ENCODE data around the gene CRACDL. TPM values are rescaled to one million over a fixed set of nuclear protein-coding genes. Genes with fewer than 3 reads are reported as not detected.

Gene CRACDL
- total and polyA plus RNA-seq, 2 of the 13 experiments (the other 11 are each of a cell fraction or from before 2014, with no cell fraction given), result 0.15 to 0.26 TPM

DNA sequence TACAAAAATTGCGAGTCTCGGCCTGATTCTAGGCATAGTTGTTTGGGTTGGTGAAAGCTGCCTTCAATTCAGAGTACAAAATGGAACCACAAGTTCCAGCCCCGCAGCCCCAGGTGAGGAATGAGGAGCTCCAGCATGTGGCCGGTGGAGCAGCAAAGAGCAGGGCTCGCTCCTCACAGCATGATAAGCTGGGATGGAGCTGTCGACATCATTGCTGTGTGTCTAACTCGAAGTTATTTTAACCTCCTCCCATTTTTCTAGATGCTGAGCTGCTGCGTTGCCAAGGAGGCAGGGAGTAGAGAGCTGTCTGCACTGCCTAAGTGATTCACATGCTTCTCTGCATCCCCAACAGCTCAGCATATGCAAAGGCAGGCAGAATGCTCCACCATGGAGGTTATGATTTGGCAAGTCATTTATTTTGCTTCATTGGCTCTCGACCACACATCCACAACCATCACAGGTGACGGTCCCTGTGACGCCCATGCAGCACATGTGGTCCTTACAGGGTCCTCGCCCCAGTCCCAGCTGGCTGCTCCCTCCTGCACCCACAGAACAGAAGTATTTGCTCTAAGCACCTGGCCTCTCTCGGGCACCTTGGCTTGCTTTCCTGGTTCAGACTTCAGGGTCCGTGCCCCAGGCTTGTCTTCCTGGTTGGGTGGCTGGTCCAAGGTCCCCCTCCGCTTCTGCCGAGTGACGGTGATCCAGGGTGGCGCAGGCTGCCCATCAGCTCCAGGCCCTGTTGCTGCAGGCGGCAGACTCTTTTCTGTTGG, 139.1 kb downstream of the CRACDL start:
- in situ Hi-C loops (cut with HindIII; ENCODE audit: extremely low pct_ligation_motif_present, low pct_unique_long_range_greater_than_20kb) (no loop called here), intact Hi-C loops (cut with micrococcal nuclease; ENCODE audit: unreplicated experiment) (loop anchor here (1.0 to 2.0 kb wide), 3 partner anchors 40 to 95 kb away; no protein-coding TSS in a partner anchor)
- Histone ChIP-seq H3K36me3 (replicated peaks in 1 of 2; ENCODE audit: control insufficient read depth in 1 of 2, insufficient read depth in 2 of 2, low read length in 2 of 2) (no peaks in the 10 kb centered on the region), H3K9ac (ENCODE audit: insufficient read depth, low read depth, low read length) (peak overlapping the region; percentile 66), H2AFZ (ENCODE audit: low read length) (no peak overlapping the region), H3K4me1 (ENCODE audit: insufficient read depth, low read length) (peaks cover 88% of the 10 kb centered on the region), H3K27ac (ENCODE audit: extremely low read length, insufficient read depth, low read length) (peak overlapping the region; percentile 94), H3K4me2 (ENCODE audit: low read depth, low read length) (0 out of 2 replicates have a peak overlapping the region, but pooled peaks have one; percentile 87), H3K9me3 (ENCODE audit: low read length) (no peaks in the 10 kb centered on the region), H3K4me3 (replicated peaks in 1 of 3; ENCODE audit: insufficient read depth in 1 of 3, low read depth in 2 of 3, low read length in 3 of 3) (no peak overlapping the region), H3K27me3 (ENCODE audit: control insufficient read depth in 1 of 2, insufficient read depth in 2 of 2, low read length in 2 of 2) (no peaks in the 10 kb centered on the region), H4K20me1 (ENCODE audit: insufficient read depth, low read length) (no peaks in the 10 kb centered on the region), H3K79me2 (ENCODE audit: insufficient read depth, low read length) (no peaks in the 10 kb centered on the region)
- FAIRE-seq, result no peak
- no peak for ATAC-seq
- CTCF ChIA-PET (ENCODE audit: low intra/inter-chr PET ratio, low total read pairs), result no interaction called here
- DNase-seq (ENCODE audit: low spot score), result no peak
- BruUV-seq (replicated peaks), result no TSS peak
- POLR2A ChIA-PET, result interaction anchor here (0.9 to 5.0 kb wide), 20 partner anchors 9 to 540 kb away, joined by 3 to 87 read pairs (median 7); partner anchors contain the start of genes EIF5B, LIPT1, MGAT4A and TSGA10
- 94% methylated on average over 18 of the region's 19 CpGs for WGBS (ENCODE audit: low lambda C conversion rate)
- TF ChIP-seq PPARG (CRISPR knock-in tag; conservative IDR thresholded peaks at IDR 0.05) (no peak), HNF4A (CRISPR knock-in tag; IDR thresholded peaks at IDR 0.05) (no peak), ZNF224 (CRISPR knock-in tag; IDR thresholded peaks at IDR 0.05) (no peak), MIXL1 (CRISPR knock-in tag; IDR thresholded peaks at IDR 0.05) (no peak), ZNF382 (CRISPR knock-in tag; IDR thresholded peaks at IDR 0.05; ENCODE audit: borderline replicate concordance) (no peak), SIX1 (CRISPR knock-in tag; IDR thresholded peaks at IDR 0.05; ENCODE audit: borderline replicate concordance) (no peak), HMG20A (CRISPR knock-in tag; IDR thresholded peaks at IDR 0.05; ENCODE audit: borderline replicate concordance) (no peak), ERF (CRISPR knock-in tag; IDR thresholded peaks at IDR 0.05) (no peak), HNRNPL (IDR thresholded peaks at IDR 0.05; ENCODE audit: low read depth, low read length) (0 out of 2 replicates have a peak, but pooled peaks have one; percentile 33), ZNF569 (CRISPR knock-in tag; IDR thresholded peaks at IDR 0.05; ENCODE audit: borderline replicate concordance) (no peak), ZNF263 (CRISPR knock-in tag; IDR thresholded peaks at IDR 0.05) (no peak), AHR (CRISPR knock-in tag; IDR thresholded peaks at IDR 0.05) (no peak), BRD4 (CRISPR knock-in tag; IDR thresholded peaks at IDR 0.05) (peak; percentile 83), PAWR (CRISPR knock-in tag; IDR thresholded peaks at IDR 0.05; ENCODE audit: borderline replicate concordance) (no peak), REXO4 (CRISPR knock-in tag; IDR thresholded peaks at IDR 0.05; ENCODE audit: borderline replicate concordance) (no peak), IRX3 (CRISPR knock-in tag; IDR thresholded peaks at IDR 0.05; ENCODE audit: borderline replicate concordance, low read depth) (0 out of 2 replicates have a peak, but pooled peaks have one; percentile 49), SRY (CRISPR knock-in tag; IDR thresholded peaks at IDR 0.05) (no peak), FOSL2 (CRISPR knock-in tag; IDR thresholded peaks at IDR 0.05) (0 out of 2 replicates have a peak, but pooled peaks have one; percentile 3), ZNF772 (CRISPR knock-in tag; IDR thresholded peaks at IDR 0.05) (no peak), SIN3A (IDR thresholded peaks at IDR 0.05; ENCODE audit: borderline replicate concordance, low read depth, low read length) (no peak), ATF7 (IDR thresholded peaks at IDR 0.05) (no peak), ATF7 (CRISPR knock-in tag; IDR thresholded peaks at IDR 0.05) (peak; percentile 42; the same call in 1 of the 2 replicates)
- TF ChIP-seq, protein P1, sequence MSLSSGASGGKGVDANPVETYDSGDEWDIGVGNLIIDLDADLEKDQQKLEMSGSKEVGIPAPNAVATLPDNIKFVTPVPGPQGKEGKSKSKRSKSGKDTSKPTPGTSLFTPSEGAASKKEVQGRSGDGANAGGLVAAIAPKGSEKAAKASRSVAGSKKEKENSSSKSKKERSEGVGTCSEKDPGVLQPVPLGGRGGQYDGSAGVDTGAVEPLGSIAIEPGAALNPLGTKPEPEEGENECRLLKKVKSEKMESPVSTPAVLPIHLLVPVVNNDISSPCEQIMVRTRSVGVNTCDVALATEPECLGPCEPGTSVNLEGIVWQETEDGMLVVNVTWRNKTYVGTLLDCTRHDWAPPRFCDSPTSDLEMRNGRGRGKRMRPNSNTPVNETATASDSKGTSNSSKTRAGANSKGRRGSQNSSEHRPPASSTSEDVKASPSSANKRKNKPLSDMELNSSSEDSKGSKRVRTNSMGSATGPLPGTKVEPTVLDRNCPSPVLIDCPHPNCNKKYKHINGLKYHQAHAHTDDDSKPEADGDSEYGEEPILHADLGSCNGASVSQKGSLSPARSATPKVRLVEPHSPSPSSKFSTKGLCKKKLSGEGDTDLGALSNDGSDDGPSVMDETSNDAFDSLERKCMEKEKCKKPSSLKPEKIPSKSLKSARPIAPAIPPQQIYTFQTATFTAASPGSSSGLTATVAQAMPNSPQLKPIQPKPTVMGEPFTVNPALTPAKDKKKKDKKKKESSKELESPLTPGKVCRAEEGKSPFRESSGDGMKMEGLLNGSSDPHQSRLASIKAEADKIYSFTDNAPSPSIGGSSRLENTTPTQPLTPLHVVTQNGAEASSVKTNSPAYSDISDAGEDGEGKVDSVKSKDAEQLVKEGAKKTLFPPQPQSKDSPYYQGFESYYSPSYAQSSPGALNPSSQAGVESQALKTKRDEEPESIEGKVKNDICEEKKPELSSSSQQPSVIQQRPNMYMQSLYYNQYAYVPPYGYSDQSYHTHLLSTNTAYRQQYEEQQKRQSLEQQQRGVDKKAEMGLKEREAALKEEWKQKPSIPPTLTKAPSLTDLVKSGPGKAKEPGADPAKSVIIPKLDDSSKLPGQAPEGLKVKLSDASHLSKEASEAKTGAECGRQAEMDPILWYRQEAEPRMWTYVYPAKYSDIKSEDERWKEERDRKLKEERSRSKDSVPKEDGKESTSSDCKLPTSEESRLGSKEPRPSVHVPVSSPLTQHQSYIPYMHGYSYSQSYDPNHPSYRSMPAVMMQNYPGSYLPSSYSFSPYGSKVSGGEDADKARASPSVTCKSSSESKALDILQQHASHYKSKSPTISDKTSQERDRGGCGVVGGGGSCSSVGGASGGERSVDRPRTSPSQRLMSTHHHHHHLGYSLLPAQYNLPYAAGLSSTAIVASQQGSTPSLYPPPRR (CRISPR knock-in tag; IDR thresholded peaks at IDR 0.05; ENCODE audit: borderline replicate concordance), result peak; percentile 53; the same call in 1 of the 2 replicates
